ENCODE data around the gene CDK4.

The CDK4 gene

GRCh38 chr12:57744194-57744776, 7.8 kb downstream of the CDK4 start:
- no peak for TF ChIP-seq EP300 (IDR thresholded peaks at IDR 0.05; ENCODE audit: borderline replicate concordance)
- TF ChIP-seq TAF1 (IDR thresholded peaks at IDR 0.05; ENCODE audit: low read depth), result no peak; the same call in 1 of the 2 replicates
- no peak for TF ChIP-seq TCF12 (IDR thresholded peaks at IDR 0.05; ENCODE audit: low read depth)
- TF ChIP-seq CREB1 (IDR thresholded peaks at IDR 0.05; ENCODE audit: low read depth), result peak; percentile 98
- TF ChIP-seq CEBPB (IDR thresholded peaks at IDR 0.05), result peak; percentile 79
- no peak for TF ChIP-seq USF1 (IDR thresholded peaks at IDR 0.05)
- TF ChIP-seq EGR1 (IDR thresholded peaks at IDR 0.05), result no peak

DNA sequence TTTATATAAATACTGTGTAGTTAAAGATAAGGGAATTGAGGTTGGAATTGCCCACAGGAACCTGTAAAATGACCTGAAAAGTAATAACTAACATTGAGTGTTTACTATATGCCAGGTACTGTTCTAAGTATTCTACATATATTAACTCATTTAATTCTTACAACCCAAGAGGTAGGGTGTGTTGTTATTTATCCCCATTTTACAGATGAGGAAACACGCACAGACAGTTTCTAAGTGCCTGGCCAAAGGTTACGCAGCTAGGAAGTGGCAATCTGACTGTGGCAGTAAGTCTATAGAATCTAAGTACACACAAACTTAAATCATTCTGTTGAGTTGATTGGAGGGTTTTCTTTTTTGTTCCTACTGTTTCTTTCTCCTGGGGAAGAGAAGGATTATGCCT, 8.3 kb downstream of the CDK4 start:
- TF ChIP-seq EP300 (IDR thresholded peaks at IDR 0.05; ENCODE audit: borderline replicate concordance) (no peak), CREB1 (IDR thresholded peaks at IDR 0.05; ENCODE audit: low read depth) (no peak), TEAD4 (IDR thresholded peaks at IDR 0.05) (no peak), YY1 (IDR thresholded peaks at IDR 0.05; ENCODE audit: low read depth) (no peak), CEBPB (IDR thresholded peaks at IDR 0.05) (no peak)
- TF ChIP-seq, protein P1, sequence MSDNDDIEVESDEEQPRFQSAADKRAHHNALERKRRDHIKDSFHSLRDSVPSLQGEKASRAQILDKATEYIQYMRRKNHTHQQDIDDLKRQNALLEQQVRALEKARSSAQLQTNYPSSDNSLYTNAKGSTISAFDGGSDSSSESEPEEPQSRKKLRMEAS (IDR thresholded peaks at IDR 0.05), result no peak

GRCh38 chr12:57741844-57742738, 10.0 kb downstream of the CDK4 start:
- no peak for TF ChIP-seq EGR1 (IDR thresholded peaks at IDR 0.05)
- TF ChIP-seq YY1 (IDR thresholded peaks at IDR 0.05; ENCODE audit: low read depth), result no peak
- no peak; the same call in 1 of the 2 replicates for TF ChIP-seq RAD21 (IDR thresholded peaks at IDR 0.05; ENCODE audit: low read depth)
- no peak for TF ChIP-seq TEAD4 (IDR thresholded peaks at IDR 0.05)
- no peak for TF ChIP-seq TAF1 (IDR thresholded peaks at IDR 0.05; ENCODE audit: low read depth)
- TF ChIP-seq, protein P1 (IDR thresholded peaks at IDR 0.05), result no peak
- no peak for TF ChIP-seq CEBPB (IDR thresholded peaks at IDR 0.05)
- TF ChIP-seq NFIC (IDR thresholded peaks at IDR 0.05), result no peak
- no peak for TF ChIP-seq CREB1 (IDR thresholded peaks at IDR 0.05; ENCODE audit: low read depth)
- TF ChIP-seq USF1 (IDR thresholded peaks at IDR 0.05), result no peak
- TF ChIP-seq REST (IDR thresholded peaks at IDR 0.05; ENCODE audit: low read depth), result no peak
- no peak for TF ChIP-seq FOXM1 (IDR thresholded peaks at IDR 0.05; ENCODE audit: borderline replicate concordance, low read depth)
- TF ChIP-seq TCF12 (IDR thresholded peaks at IDR 0.05; ENCODE audit: low read depth), result no peak
- no peak for TF ChIP-seq EP300 (IDR thresholded peaks at IDR 0.05; ENCODE audit: borderline replicate concordance)
- TF ChIP-seq ZBTB7A (IDR thresholded peaks at IDR 0.05; ENCODE audit: low read depth), result no peak

DNA sequence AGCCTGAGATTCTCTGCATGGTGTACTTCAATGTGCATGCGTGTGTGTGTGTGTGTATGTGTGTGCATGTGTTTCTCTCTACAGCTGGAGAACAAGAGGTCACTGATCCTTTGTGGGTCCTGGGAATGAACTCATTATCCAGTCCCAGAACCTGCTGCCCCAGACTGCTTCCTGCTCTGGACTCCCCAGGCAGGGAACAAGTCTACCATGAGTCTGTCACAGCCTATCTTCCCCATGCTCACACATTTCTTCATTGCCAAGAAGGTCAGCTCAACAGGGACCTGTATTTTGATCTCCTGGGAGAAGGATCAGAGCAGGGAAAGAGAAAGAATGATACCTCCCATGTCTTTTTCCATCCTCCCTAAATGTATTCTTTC, 10.7 kb downstream of the CDK4 start:
- TF ChIP-seq TCF12 (IDR thresholded peaks at IDR 0.05; ENCODE audit: low read depth) (no peak), TEAD4 (IDR thresholded peaks at IDR 0.05) (no peak), FOXM1 (IDR thresholded peaks at IDR 0.05; ENCODE audit: borderline replicate concordance, low read depth) (no peak), ZBTB7A (IDR thresholded peaks at IDR 0.05; ENCODE audit: low read depth) (no peak), TAF1 (IDR thresholded peaks at IDR 0.05; ENCODE audit: low read depth) (no peak), EGR1 (IDR thresholded peaks at IDR 0.05) (no peak), EP300 (IDR thresholded peaks at IDR 0.05; ENCODE audit: borderline replicate concordance) (no peak), USF1 (IDR thresholded peaks at IDR 0.05) (no peak), RAD21 (IDR thresholded peaks at IDR 0.05; ENCODE audit: low read depth) (no peak), CEBPB (IDR thresholded peaks at IDR 0.05) (no peak), YY1 (IDR thresholded peaks at IDR 0.05; ENCODE audit: low read depth) (no peak), REST (IDR thresholded peaks at IDR 0.05; ENCODE audit: low read depth) (no peak), NFIC (IDR thresholded peaks at IDR 0.05) (no peak)
- TF ChIP-seq, protein P1 (IDR thresholded peaks at IDR 0.05), result no peak
